Erythroblast (primary cell): ENCODE measurements around the gene CFAP54.

Source experiments
- GATA1 ChIP-seq: IDR thresholded peaks from 2 replicates; pipeline ENCODE4 v1.6.1; 2011; ENCODE audit warnings: low read depth, mild to moderate bottlenecking, control low read depth, low read length, moderate library complexity
- POLR2A ChIP-seq: IDR thresholded peaks from 2 replicates; pipeline ENCODE4 v1.6.1; 2011; ENCODE audit warnings: mild to moderate bottlenecking, low read length

GRCh38 chr12:96774496-96775256, 285.3 kb downstream of the CFAP54 start:
- no peak for TF ChIP-seq POLR2A
- no peak for TF ChIP-seq GATA1
